CD1c-positive myeloid dendritic cell (primary cell): Measurements from ENCODE around the gene CPNE5.

Experiments used
- DNase-seq: peaks from one replicate; pipeline ENCODE4 v3.0.0-alpha.2; 2016; ENCODE audit errors: extremely low spot score

The CPNE5 gene

DNA sequence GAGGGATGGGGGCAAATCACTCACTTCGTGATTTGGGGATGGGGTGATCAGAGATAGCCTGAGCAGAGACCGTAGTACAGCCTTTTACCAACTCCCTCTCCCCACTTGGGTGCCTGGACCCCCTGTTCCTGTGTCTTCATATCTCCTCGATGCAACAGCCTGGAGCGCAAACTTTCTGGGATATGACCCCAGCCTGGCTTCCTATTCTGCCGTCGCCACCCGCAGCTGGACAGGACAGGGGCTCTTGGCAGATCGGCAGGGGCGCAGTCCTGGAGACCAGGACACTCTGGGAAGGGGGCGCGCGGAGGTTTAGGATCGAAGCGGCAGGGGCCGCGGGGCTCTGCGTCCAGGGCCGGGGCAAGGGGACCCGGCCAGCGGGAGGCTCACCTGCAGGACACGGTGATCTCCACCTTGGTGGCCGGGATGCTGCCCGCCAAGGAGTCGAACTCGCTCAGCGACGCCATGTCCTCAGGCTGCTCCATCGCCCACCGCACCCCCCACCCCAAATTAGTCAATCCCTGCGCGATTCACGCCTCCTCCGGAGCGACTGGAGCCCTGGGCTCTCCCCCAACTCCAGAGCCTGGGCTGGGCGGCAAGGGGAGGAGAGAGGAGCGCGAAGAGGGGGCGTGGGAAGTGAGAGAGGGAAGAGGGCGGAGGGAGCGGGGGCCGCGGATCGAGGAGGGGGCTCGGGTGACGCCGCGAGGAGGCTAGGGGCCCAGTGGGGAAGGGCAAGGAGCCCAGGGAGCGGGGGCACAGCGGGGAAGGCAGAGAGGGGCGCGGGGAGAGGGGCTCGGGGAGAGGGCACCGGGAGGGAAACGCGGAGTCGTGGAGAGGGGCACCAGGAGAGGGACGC is at the start of gene CPNE5:
Gene CPNE5 (minus strand): TSS at position 549 of the 853 bp plus-strand sequence. CDS start 67 bp downstream, at position 482.
- DNase-seq, result no peak

DNA sequence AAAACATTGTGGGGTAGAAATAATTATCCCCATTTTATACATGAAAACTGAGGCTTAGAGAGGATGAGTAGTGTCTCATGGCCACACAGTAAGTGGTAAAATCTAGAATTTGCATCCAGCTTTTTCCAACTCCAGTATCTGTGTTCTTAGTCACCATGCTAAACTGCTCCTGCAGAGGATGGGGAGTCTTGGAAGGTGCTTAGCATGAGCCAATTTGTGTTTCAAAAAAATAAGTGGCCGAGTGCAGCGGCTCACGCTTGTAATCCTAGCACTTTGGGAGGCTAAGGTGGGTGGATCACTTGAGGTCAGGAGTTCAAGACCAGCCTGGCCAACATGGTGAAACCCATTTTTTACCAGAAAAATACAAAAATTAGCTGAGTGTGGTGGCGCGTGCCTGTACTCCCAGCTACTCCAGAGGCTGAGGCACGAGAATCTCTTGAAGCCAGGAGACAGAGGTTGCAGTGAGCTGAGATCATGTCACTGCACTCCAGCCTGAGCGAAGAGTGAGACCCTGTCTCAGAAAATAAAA is 48.9 kb upstream of the CPNE5 start:
- no peak for DNase-seq

DNA sequence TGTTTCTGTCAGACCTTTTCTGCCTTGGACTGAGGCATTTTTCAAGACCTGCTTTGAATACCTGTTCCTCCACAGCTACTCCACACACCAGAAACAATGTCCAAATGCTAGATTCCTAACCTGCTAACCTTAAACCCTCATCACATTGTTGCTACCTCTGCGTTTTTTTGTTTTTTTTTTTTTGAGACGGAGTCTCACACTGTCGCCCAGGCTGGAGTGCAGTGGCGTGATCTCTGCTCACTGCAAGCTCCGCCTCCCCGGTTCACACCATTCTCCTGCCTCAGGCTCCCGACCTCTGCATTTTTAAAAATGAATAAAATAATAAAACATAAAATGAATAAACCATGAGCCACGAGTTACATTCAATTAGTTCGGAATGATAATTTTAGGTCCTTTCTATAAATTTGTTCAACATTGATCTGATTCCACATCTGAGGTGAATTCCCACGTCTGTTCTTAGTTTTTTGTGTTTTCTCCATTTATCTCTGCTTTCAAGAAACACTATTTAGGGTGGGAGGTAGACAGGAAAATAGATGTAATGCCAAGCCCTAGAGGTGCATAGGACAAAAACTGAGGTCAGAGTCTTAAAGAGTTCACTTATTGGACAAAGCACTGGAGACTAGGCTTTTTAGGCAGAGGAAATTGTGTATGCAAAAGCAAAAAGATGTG is 47.8 kb upstream of the CPNE5 start:
- no peak for DNase-seq

DNA sequence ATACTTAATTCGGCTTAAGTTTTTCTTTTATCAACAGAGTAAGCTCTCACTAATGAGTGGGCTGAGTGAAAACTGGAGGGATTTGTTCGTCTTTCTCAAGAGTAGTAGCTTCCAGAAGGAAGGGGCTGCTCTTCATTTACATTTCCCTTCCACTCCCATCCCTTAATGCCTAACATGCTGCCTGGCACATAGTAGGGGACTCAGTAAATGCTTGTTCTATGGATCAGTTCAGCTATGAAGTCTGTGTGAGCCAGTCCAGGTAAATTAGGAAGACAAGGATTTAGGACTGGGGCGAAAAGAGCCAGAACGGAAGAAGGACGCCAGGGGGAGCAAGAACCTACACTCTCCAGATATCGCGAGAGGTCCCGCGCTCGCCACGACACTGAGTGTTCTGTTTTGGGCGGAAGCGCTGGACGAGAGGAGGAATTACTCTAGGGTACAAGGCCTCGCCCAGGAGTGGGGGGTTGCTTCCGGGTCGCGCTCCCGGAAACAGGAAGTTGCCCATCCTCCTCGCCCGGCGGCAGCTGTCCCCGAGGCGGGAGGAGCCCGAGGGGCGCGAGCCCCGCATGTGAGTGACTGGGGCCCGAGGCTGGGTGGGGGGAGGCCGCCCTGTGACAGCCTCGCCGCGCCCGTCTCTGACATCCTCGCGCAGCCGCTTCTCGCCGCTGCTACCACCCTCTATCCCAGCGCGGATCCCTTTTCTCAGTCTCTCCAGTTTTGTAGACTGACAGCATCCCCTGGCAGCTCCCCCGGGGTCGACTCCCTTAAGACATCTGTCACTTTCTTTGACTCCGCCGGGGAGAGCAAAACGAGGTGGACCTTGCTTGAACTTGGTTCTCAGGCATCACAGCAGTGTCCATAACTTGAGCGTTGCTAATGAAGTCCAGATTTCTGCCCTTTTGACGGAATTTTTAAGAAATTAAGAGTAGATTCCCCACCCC is 46.5 kb upstream of the CPNE5 start, which contains the start of gene C6orf89:
Gene C6orf89 (plus strand): TSS at position 492 of the 941 bp plus-strand sequence. CDS start 13,493 bp downstream, outside the sequence.
- peak; percentile 99 for DNase-seq

DNA sequence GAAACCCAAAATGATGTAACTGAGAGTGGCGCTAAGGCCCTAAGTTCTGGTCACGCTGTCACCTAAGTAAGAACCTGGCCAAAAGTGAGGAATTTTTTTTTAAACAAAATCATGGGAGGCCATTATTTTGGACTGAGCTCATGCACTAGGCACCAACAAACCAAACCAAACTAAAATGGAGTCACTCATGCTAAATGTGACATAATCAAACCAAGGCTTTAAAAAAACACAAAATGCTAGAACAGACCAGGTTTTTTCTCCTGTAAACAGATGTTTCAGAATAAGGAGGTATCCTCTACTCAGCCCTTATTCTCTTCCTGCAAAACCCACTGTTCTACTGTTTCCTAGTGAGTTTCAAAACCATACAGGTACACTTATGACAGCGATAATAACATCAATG is 45.4 kb upstream of the CPNE5 start:
- DNase-seq, result no peak

DNA sequence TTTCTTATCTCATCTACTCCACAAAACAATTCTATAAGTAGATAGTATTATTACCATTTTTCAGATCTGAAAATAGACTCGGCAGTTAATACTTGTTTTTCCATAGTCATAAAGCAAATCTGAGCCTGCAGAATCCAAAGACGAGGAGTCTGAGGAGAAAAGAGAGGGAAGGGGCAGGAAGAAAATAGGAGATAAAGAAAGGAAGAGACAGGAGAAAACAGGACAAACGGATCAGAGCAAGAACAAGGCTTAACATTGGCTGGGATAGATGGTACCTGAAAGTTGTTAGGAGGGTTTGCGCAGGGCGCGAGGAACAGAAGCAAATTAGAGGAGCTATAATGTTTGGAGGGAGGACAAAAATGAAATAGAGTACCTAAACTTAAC is 36.0 kb upstream of the CPNE5 start:
- no peak for DNase-seq

DNA sequence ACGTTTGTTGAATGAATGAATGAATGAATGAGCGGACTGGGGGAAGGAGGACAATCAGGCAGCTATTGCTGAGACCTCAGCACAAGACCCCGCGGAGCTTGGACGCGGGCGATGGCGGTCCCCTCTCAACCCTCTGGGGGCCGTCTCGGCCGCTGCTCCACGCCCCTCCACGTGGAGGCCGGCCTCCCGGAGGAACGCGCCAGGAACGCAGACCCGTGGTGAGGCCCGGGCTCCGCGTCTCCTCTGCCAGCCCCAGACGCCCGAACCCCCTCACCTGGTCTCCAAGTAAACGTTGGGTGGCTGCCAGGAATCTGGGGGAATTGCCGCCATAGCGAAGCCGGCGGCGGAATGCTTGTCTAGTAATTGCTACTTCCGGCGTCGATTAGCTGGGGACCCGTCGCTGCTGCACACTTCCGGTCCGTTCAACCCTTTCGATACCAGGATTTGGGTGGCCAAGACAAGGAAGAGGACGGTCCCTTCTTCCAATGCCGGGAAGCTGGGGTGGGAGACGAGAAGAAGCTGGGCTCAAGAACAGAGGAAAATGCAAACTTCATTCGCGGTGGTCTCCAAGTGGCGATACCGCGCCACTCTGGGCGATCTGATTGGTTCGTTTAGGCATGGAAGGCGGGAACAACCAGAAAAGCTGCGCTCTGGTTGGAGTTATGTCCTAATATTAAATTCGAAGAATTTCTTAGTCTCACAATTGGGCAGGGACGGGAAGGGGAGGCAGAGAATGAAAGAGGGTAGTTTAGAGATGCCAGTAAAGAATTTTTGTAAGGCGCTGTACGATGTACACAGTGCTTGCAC is 35.4 kb upstream of the CPNE5 start, which contains the start of gene PPIL1:
Gene PPIL1 (minus strand): TSS at position 361 of the 807 bp plus-strand sequence. CDS start 31 bp downstream, at position 330.
- peak; percentile 91 for DNase-seq

DNA sequence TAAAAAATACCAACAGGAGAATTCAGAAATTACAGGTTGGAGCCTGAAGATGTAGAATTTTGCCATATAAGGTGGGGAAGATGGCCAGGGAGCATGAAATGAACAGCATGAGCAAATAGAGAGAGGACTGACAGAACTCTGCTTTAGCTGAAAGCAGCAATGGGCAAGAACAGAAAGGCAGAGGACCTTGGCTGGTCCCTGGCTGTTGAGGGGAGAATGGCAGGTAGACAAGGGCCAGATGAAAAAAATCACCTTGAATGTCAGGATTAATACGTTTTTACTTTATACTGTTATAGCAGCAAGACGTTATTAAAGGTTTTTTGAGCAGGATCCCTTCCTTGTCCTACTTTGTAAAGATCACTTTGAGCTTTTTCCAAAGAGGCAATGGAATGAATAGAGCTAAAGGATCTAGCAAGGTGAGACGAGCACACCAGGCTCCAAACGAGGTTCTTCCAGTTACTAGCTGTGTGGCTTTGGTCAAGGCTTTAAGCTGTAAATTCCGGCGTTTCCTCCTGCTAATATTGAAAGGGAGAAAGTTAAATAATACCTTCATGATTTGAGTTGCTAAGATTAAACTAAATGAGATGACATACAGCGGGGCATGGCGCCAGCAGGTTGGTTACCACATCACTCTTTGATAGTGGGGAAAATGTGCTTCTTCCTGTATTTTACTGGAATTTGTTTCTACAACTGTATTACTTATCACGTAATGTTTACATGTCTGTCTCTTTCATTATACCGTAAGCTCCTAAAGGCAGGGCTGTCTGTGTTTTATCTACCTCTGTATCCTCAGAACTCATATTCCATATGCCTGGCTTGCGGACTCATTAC is 34.6 kb upstream of the CPNE5 start:
- DNase-seq, result peak; percentile 54

DNA sequence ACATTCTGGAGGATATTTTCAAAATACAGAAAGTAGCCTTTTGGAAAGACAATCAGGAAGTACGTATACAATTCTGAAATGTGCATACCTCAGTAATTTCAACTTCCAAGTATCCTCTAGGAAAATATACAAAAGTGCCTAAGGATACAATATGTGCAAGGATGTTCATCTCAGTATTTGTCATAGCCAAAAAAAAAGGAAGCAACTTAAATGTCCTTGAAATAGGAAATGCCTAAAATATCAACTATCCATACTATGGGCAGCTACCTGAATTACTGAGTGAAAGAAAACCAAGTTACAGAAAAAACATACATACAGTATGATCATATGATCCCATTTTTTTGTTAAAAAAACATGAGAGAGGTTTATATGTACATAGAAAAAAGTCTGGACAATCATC is 33.9 kb upstream of the CPNE5 start:
- peak; percentile 13 for DNase-seq

DNA sequence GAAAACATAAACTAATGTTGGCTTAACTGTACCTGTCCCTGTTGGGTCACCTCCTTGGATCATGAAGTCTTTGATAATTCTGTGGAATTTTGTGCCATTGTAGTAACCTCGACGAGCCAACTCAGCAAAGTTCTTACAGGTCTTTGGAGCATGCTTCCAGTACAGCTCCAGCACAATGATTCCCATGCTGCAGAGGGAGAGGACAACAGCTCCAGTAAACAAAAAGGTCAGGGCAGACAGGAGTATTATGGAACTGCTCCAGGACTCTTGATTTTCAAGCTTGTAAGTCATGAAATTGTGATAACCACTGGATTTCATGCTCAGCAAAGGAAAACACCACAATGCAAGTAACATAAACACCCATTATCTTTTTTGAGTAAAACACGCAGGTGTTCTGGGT is 32.4 kb upstream of the CPNE5 start:
- DNase-seq, result no peak

DNA sequence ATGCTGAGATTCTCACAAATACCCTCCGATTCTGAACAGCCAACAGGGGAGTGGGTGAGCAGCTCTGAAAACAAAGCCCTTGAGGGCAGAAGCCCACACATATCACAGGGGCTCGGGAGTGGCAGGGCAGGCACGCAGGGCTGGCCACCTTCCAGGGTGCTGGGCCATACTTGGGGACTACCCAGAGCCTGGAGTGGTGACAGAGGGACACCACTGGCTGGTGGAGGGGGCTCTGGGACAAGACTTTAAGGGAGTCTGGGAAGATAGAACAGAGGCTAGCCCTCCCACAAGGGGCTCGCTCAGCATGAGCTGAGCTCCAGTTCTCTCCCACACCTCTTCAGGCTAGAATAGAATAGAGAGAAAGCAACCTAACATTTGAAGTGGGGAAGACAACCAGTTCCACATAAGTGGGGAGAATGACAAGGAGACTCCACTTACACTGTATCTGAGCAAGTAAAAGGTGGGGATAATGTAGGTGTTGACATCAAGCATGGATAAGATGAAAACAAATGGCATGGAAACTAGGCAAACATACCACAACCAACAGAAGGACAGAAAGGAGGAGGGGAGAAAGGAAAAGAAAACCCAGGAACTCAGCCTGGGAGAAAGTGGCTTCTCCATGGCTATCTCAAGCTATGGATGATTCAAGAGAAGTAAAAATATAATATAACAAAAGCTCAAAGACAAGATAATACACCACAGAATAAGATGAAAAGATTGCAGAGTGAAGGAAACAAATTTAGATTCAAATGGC is 28.4 kb upstream of the CPNE5 start:
- no peak for DNase-seq

DNA sequence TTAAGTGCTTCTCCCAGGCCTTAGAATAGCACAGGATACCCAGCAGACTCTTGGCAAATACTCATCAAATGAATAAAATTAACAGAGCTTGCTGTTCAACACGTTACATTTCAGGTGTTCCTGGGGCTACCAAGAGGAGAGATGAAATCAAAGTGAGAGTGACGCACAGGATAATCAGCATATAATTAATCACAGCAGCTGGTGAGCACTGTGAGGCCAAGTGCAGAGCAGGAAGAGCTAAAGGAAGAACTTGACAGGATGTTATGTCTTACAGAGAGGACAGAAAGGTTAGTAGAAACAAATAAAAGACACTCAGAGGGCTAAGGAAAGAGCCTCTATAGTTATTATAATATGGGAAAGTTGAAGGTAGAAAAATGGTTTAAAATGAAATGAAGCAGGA is 26.6 kb upstream of the CPNE5 start:
- DNase-seq, result no peak

DNA sequence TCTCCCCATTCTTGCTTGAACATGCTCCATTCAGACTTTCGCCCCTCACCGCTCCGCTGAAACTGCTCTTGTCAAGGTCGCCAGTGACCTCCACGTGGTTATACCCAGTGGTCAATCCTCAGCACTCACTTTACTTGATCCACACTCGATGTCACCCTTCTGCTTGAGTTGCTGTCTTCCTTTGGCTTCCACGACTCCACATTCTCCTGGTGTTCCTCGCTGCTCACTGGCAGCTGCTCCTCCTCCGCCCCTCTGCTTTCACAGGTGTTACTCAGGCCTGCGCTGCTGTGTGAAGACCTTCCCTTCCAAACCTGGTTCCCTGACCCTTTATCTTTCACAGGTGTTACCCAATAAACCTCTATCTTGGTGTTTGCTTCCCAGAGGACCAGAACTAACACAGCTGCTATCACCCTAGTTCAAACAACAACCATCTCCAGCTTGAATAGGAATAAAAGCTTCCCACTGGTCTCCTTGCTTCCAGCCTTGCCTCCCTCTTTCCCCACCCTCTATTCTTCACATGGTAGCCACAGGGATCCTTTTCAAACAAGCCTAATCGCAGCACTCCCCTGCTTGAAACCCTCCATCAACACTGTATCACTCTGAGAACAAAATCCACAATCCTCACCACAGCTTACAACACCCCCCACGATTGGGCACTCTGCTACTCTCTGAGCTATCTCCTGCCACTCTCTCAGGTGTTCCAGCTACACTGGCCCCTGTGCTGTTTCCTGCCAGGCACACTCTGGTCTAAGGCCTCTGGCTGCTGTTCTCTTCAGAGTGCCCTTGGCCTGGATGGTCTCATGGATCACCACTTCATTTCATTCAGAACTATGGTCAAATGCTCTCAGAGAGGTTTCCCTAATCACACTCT is 24.7 kb upstream of the CPNE5 start:
- no peak for DNase-seq

DNA sequence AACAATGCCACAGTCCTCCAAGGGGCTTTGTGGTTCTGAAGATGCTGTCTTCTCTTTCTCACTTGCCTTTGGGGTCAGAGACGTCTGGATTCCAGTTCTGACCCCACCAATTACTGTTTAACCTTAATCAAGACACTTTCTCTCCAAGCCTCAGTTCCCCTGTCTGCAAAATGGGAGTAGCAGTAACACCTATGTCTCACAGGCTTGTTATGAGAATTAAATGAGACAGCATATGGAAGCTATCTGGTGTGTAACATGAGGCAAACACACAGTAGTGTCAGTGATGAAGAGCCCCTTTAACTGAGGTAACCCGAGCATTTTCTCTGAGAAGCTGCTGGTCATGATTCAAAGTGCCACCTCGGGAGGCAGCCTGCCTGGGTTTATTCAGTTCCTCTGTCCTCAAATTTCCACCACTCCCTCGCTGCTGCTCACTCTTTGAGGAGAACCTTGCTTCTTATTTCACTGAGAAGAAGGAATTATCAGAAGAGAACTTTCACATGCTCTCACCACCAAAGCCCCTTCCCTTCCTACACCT is 23.7 kb upstream of the CPNE5 start:
- DNase-seq, result no peak

DNA sequence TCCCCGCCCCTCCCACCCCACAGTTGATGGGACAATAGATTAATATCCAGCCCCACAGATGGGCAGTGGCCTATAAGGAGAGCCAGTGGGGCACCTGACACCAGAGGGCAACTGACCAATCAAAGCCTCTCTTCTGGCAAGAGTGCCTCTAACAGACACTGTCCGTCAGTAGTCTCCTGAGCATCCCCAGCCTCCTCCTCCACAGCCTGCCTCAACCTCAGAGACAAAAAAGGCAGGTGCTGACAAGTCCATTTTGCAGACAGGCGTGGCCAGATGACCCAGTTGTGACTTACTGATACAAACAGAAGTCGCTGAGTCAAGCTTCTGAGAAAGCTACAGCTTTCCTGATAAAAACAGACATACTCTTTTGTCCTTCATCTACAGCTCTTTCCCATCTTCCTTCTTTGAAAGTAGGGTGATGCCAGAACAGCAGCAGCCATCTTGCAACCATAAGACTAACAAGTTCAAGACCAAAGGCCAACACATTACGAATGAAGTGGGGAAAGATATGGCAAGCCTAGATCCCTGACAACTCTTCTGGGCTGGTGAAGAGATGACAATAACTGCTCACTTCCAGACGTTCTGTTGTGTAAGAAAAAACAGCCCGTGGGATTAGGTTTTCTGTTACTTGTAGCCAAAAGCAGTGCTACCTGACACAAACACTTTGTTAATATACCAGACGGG is 23.1 kb upstream of the CPNE5 start:
- DNase-seq, result no peak

DNA sequence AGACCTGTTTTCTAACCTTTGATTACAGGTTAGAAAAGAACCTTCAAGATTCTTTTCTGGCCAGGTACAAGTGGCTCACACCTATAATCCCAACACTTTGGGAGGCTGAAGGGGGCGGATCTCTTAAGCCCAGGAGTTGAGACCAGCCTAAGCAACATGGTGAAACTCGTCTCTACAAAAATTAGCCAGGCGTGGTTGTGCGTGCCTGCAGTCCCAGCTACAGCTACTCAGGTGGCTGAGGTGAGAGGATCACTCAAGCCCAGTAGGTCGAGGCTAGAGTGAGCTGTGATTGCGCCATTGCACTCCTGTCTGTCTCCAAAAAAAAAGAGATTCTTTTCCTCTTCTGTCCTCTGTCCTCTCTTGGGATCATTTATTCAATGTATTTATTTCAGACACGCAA is 20.9 kb upstream of the CPNE5 start:
- DNase-seq, result no peak

DNA sequence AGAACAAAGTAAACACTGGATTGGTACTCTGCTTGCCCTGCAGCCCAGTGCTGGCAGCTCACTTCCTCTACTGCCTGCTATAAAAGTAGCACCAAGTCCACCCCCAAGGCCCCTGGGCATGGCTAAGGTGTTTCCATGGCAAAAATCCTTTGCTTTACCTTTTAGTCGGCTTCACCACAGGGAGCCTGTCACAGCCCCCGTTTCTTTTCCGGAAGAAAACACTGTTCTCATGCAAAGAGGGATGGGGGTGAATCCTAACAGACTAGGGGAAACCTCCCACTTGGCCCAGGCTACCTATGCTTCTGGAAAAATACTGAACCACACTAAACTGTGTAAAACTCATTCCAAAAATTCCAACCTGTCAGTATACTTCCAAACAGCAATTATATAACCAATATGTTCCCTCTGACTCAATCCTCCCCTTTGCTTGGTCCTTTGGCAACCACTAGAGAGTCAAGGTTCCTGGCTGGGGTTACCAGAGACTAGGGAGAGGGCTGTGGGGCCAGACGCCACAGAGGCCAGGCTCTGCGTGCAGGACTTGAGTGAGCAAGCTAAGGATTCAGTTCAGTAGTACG is 19.2 kb upstream of the CPNE5 start:
- DNase-seq, result no peak
